IPS-20b (cell line): ENCODE measurements around the gene KRT15.

Experiments
- H3K27ac ChIP-seq: one replicate; pipeline ENCODE4 v1.5.1; 2013; ENCODE audit warnings: low read length
- H3K27me3 ChIP-seq: 2 replicates; pipeline ENCODE4 v1.6.1; 2013; ENCODE audit warnings: mild to moderate bottlenecking, low read length, inconsistent platforms; ENCODE audit not compliant: insufficient read depth
- H3K36me3 ChIP-seq: 2 replicates; pipeline ENCODE4 v1.6.1; 2013; ENCODE audit warnings: low read depth, mild to moderate bottlenecking, inconsistent platforms, low read length, moderate library complexity; ENCODE audit not compliant: insufficient read depth
- H3K4me1 ChIP-seq: 2 replicates; pipeline ENCODE4 v1.6.1; 2013; ENCODE audit warnings: mild to moderate bottlenecking, control low read depth, inconsistent platforms, low read length, moderate library complexity; ENCODE audit not compliant: insufficient read depth
- H3K4me3 ChIP-seq: 2 replicates; pipeline ENCODE4 v1.5.1; 2013; ENCODE audit warnings: mild to moderate bottlenecking, low read length, inconsistent platforms
- H3K9ac ChIP-seq: 2 replicates; pipeline ENCODE4 v1.6.1; 2013; ENCODE audit warnings: low read depth, mild to moderate bottlenecking, inconsistent platforms, low read length, moderate library complexity
- H3K9me3 ChIP-seq: 2 replicates; pipeline ENCODE4 v1.6.1; 2013; ENCODE audit warnings: mild to moderate bottlenecking, low read depth, low read length, inconsistent platforms; ENCODE audit not compliant: insufficient read depth

Gene KRT15

DNA sequence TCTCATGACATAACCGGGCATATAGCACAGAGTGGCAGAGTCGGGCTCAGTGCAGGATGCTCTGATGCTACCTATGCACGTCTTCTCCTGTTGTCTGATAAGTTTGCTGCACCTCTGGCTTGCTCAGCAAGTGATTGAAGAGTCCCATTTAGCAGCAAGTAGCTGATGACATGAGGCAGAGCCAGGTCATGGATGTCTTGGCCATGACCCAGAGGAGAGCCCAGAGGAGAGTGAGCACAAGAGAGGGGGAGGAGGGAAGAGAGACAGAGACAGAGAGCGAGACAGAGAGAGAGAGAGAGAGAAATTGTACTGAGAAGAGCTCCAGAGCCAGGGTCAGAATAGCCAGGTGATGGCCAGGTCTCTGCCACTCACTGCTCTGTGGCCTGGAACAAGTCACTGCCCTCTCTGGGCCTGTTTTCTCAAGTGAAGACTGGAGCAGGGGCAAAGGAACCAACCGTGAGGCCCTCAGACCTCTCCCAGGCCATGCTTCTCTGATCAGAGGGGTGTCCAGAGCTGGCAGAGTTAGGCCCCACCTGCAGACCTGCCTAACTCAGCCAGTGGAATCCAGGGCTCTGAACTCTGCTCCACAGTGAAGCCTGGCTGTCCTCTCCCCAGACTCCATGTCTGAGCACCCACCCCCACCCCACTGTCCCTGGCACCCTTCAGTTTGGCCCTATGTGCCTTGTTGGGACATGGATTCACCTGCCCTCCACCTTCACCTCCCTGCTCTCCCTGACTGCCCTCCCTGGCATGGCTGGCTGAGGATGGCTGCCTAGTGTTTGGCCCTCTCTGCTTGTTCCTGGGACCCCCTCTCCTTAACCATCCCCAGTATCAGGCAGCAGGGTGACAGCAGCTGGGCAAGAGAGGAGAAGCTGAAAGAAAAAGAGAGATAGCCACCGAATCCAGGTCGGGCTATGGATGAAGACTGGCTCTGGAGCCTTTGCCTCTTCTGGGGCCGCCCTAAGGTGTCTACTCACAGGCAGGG lies 33.5 kb downstream of the KRT15 start:
- Histone ChIP-seq H3K27me3 (peaks cover 16% of the 10 kb centered on the region), H3K9me3 (no peaks in the 10 kb centered on the region), H3K36me3 (no peaks in the 10 kb centered on the region), H3K4me1 (no peaks in the 10 kb centered on the region), H3K4me3 (no peak overlapping the region), H3K9ac (no peak overlapping the region), H3K27ac (no peak overlapping the region)

DNA sequence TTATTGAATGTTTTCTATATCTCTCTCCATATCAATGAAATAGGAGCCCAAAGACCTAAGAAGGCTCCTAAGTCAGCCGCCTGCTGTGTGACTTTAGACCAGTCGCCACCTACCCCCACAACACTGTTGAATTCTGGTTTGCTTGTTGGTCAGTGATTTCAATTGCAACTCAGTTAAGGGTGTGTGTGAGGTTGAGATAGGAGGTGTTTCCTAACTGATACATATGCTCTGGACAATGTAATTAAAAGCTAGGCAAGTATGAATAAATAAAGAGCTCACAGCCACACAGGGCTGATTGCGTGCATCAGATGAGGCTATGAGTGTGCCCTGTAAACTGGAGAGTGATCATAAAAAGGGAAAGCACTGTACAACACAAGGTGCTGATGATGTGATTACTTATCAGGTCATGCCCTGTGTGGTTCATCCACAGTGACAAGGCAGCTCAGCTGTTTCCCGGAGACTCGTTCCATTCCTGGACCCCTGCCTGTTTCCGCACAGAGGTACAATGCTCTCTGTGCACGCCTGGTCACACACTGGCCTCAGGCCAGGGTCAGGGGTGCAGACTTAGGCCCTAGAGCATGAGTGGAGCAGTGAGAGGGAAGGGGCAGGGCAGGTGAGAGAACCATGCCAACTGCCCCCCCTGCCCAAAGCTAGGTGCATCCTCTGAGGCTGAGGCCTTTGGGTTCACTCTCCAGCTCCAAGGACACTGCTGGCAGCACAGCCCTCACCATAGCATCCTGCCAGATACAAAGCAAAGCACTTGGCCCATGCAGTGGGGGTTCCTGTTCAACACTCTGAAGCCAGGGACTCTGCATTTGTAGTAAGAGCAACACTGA lies 34.5 kb downstream of the KRT15 start:
- H3K4me3 ChIP-seq = no peak overlapping the region
- no peak overlapping the region for H3K9ac ChIP-seq
- H3K9me3 ChIP-seq = no peaks in the 10 kb centered on the region
- H3K36me3 ChIP-seq = no peaks in the 10 kb centered on the region
- no peaks in the 10 kb centered on the region for H3K4me1 ChIP-seq
- H3K27me3 ChIP-seq = peaks cover 16% of the 10 kb centered on the region
- H3K27ac ChIP-seq = no peak overlapping the region

DNA sequence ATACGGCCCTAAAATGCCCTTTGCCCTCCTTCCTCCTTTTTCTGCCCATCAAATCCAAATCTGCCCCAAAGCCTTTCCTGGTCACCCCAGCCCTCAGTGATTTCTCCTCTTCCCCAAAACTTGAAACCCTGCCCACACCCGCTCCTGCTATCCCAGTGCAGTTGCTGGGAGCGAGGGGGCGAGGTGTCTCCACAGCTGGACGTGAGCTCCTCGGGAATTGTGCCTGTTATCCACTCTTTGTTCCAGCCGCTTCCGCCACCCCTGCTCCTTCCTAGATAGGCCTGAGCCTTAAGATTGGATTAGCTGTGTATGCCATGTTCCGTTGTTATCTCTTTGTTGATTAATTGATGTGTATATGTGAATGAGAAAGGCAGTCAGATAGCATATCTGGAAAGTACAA lies 35.2 kb downstream of the KRT15 start:
- Histone ChIP-seq H3K27me3 (peaks cover 16% of the 10 kb centered on the region), H3K9ac (no peak overlapping the region), H3K36me3 (no peaks in the 10 kb centered on the region), H3K9me3 (no peaks in the 10 kb centered on the region), H3K27ac (no peak overlapping the region), H3K4me1 (no peaks in the 10 kb centered on the region), H3K4me3 (no peak overlapping the region)

DNA sequence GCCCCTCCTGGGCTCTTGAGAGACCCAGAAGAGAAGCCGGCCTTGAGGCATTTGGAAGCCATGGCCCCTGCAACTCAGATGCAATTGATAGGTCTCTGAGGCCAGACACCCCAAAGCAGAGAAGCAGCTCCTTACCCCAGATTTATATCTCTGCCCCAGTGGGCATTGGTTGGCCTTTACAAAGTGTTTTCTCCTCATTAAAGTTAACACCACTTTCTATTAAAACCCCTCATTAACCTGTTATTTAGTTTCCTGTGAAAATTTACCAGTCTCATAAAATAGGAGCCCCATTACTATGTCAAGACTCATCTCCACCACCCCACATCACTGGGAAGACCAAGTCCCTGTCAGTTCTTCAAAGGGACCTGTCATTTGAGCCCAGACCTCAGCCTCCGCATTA lies 37.7 kb downstream of the KRT15 start, which contains the start of gene KRT35:
TSS of gene KRT35 (minus strand) at position 116 of the 400 bp plus-strand sequence. CDS start at position 62, 54 bp downstream.
- H3K27me3 ChIP-seq = no peaks in the 10 kb centered on the region; the same call in 1 of the 2 replicates
- H3K9me3 ChIP-seq = no peaks in the 10 kb centered on the region
- no peak within 1 kb of the TSS for H3K4me3 ChIP-seq
- no peaks in the 10 kb centered on the region for H3K36me3 ChIP-seq
- no peaks in the 10 kb centered on the region for H3K4me1 ChIP-seq
- H3K27ac ChIP-seq = no peak within 1 kb of the TSS
- no peak within 1 kb of the TSS for H3K9ac ChIP-seq

DNA sequence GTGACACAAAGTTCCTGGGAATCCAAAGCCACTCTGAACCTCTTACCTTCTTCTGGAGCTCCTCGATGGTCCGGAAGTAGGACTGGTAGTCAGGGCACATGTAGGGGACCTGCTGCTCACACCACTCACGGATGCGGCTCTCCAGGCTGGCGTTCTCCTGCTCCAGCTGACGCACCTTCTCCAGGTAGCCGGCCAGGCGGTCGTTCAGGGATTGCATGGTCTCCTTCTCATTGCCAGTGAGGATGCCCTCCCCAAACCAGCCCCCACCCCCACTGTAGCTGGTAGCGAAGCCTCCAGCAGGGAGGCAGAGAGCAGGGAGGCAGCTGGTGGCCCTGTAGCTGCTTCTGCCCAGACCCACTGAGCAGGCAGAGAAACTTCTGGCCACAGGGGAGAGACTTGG lies 38.1 kb downstream of the KRT15 start:
- H3K36me3 ChIP-seq = no peaks in the 10 kb centered on the region
- no peaks in the 10 kb centered on the region for H3K4me1 ChIP-seq
- H3K9me3 ChIP-seq = no peaks in the 10 kb centered on the region
- no peak overlapping the region for H3K4me3 ChIP-seq
- H3K27ac ChIP-seq = no peak overlapping the region
- H3K27me3 ChIP-seq = no peaks in the 10 kb centered on the region
- no peak overlapping the region for H3K9ac ChIP-seq

DNA sequence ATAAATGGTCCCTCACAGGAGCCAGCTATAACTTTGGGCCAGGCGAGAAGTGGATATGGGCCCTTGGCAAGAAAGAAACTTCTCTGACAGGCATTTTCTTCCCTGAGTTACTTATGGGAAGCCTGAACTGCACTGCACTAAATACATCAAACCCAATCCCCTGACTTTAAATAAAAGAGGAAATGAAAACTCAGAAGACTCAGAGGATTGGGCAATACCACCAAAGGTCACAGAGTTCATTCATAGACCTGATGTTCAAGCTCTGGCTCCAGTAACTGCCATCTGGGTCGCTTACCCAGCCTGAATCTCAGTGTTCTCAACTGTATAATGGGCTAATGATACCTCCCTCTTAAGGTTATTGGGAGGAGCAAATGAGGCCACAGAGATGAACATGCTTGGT lies 38.6 kb downstream of the KRT15 start:
- H3K9me3 ChIP-seq = no peaks in the 10 kb centered on the region
- H3K27me3 ChIP-seq = no peaks in the 10 kb centered on the region
- H3K27ac ChIP-seq = no peak overlapping the region
- H3K36me3 ChIP-seq = no peaks in the 10 kb centered on the region
- no peak overlapping the region for H3K9ac ChIP-seq
- no peaks in the 10 kb centered on the region for H3K4me1 ChIP-seq
- no peak overlapping the region for H3K4me3 ChIP-seq

DNA sequence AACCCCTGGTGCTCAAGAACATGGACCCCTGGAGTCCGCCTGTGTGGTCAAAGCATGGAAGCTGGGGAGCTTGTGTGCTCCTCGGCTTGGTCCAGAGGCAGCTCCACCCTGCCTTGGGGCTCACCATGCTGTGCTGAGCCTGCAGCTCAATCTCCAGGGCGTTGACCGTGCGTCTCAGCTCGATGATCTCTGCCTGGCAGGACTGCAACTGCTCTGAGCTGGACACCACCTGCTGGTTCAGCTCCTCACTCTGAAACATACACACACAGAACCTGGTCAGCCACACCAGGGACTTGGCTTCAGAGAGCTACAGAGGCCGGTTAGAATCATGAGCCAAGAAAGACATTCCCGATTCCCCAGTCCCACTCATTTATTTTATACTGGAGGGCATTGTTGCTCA lies 40.5 kb downstream of the KRT15 start:
- Histone ChIP-seq H3K9ac (no peak overlapping the region), H3K4me1 (no peaks in the 10 kb centered on the region), H3K27me3 (no peaks in the 10 kb centered on the region), H3K36me3 (no peaks in the 10 kb centered on the region), H3K9me3 (no peaks in the 10 kb centered on the region), H3K4me3 (no peak overlapping the region), H3K27ac (no peak overlapping the region)

DNA sequence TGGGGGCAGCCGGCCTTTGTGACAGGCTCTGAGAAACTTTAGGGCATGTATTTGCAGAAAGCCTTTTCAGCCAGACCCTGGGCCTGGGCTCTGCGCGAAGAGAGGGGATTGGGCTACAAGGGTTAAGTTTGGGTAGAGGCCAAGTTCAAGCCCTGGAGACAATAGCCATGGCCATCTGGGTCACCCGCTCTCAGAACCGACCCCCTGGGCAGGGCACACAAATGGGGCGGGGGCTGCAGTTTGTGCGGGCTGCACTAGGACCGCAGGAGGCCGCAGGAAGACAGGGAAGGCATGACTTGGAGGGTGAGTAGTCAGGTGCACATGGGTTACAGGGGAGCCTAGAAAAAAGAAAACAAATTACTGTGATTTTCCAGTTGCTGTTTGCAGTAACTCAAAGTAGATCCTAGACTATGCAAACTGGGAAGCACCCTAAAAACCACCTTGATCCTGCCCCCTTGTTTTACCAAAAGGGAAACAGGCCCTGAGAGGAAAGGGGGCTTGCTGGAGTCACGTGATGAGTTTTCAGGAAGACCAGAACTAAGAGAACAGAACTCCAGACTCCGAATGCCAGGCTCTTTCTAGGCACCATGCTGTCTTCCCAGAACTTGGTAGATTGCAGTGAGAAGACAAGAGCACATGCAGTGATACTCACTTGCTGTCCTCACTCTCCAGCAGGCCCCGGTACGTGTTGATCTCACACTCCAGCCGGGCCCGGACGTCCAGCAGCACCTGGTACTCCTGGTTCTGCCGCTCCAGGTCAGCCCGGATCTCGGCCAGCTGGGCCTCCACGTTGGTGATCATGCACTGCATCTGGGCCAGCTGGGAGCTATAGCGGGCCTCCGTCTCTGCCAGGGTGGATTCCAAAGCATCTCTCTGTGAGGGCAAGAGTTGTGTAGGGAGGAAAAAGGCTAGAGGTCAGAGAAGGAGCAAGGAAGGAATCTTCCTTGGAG lies 41.5 kb downstream of the KRT15 start:
- Histone ChIP-seq H3K9ac (no peak overlapping the region), H3K36me3 (no peaks in the 10 kb centered on the region), H3K4me3 (no peak overlapping the region), H3K27me3 (no peaks in the 10 kb centered on the region), H3K4me1 (no peaks in the 10 kb centered on the region), H3K27ac (no peak overlapping the region), H3K9me3 (no peaks in the 10 kb centered on the region)

DNA sequence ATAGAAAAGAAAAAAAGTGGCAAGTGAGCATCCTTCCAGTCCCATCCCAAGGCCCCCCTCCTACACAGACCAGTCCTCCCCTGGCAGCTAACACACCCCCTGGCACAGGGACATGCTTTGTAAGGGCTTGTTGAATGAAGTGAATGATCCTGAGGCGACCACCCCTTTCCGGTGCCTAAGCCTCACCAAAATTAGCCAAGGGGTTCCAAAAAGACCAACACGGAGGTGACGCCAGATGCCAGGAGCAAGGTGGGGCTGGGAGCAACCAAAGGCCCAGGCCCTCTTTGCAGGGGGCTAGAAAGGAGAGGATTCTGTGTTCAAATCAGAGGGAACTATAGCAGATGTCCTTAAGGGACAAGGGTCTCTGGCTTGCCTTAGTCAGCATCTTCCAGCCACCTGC lies 43.3 kb downstream of the KRT15 start:
- Histone ChIP-seq H3K27me3 (no peaks in the 10 kb centered on the region), H3K4me1 (no peaks in the 10 kb centered on the region), H3K9ac (no peak overlapping the region), H3K4me3 (no peak overlapping the region), H3K9me3 (no peaks in the 10 kb centered on the region; the same call in 1 of the 2 replicates), H3K27ac (no peak overlapping the region), H3K36me3 (no peaks in the 10 kb centered on the region)

DNA sequence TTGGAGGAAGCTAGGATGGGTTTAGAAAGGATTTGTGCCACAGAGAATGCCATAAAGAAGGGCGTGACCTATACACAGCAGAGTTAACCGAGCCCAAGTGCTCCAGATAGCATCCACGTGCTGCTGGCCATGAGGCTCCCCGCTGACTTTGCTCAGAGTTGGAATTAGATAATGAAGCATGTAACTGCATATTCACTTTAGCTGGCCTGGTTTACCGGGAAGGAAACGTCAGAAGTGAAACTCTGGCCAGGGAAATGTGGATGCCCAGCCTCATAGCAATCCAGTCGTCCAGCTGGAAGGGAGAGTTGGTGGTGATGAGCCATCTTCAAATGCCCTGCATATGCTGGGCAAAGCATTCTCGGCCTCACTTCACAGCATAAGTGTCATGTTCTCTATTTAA lies 43.8 kb downstream of the KRT15 start:
- H3K27me3 ChIP-seq = no peaks in the 10 kb centered on the region
- no peaks in the 10 kb centered on the region; the same call in 1 of the 2 replicates for H3K9me3 ChIP-seq
- no peak overlapping the region for H3K27ac ChIP-seq
- H3K4me3 ChIP-seq = no peak overlapping the region
- no peaks in the 10 kb centered on the region for H3K4me1 ChIP-seq
- no peak overlapping the region for H3K9ac ChIP-seq
- H3K36me3 ChIP-seq = no peaks in the 10 kb centered on the region

DNA sequence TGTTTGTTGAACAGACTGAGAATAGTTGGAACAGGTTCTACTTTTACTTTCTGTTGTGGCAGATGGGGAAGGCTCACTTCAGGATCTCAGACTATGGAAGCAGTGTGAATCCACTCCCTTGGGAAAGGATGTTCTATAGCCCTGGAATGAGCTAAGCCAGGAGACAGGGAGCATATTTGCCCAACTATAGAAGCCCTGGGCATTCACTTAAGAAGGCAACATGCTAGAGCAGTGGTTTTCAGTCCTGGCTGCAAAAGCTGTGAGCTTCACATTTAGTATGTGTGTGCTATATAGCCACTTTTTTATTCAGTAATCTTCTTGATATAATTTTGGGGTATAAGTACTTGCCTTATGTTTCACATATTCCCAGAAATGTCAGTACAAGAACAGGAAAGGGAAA lies 50.3 kb downstream of the KRT15 start:
- Histone ChIP-seq H3K9ac (no peak overlapping the region), H3K27me3 (no peaks in the 10 kb centered on the region), H3K4me3 (no peak overlapping the region), H3K36me3 (no peaks in the 10 kb centered on the region), H3K4me1 (no peaks in the 10 kb centered on the region), H3K9me3 (no peaks in the 10 kb centered on the region; the same call in 1 of the 2 replicates), H3K27ac (no peak overlapping the region)
